GM12878 (cell line): ENCODE results near the gene HOXB3.

ENCODE experiments used
- CREB1 ChIP-seq: IDR thresholded peaks from 2 replicates; pipeline ENCODE4 v1.6.1; 2012; ENCODE audit warnings: low read depth, mild to moderate bottlenecking, inconsistent platforms
- GABPA ChIP-seq: IDR thresholded peaks from 2 replicates; pipeline ENCODE4 v1.6.1; 2014; ENCODE audit warnings: antibody characterized with exemption, low read depth, mild to moderate bottlenecking, inconsistent platforms
- MXI1 ChIP-seq: fragments of 150-350 bp; IDR thresholded peaks from 2 replicates; pipeline ENCODE4 v1.6.1; 2011; ENCODE audit warnings: low read depth, mild to moderate bottlenecking, inconsistent platforms, low read length, improper control_type of control experiment
- SMC3 ChIP-seq: IDR thresholded peaks from 2 replicates; pipeline ENCODE4 v1.6.1; 2011; ENCODE audit warnings: low read length, improper control_type of control experiment, borderline replicate concordance
- TF ChIP-seq, protein P1 (sequence below): fragments of 450-650 bp; formaldehyde crosslinking; IDR thresholded peaks from 2 replicates; pipeline ENCODE4 v1.4.0; 2022; ENCODE audit warnings: mild to moderate bottlenecking, moderate library complexity
- TF ChIP-seq, protein P2 (sequence below), 3 experiments: IDR thresholded peaks in 2 of 3; conservative IDR thresholded peaks in 1 of 3; 2 replicates each; pipeline ENCODE4 v1.5.1; 2011; ENCODE audit warnings: low read depth in 3 of 3, low read length in 3 of 3, mild to moderate bottlenecking in 3 of 3, control low read depth in 2 of 3, moderate library complexity in 2 of 3, inconsistent platforms in 1 of 3, mixed read lengths in 1 of 3; ENCODE audit not compliant: control insufficient read depth in 2 of 3, insufficient read depth in 1 of 3; ENCODE audit errors: extremely low read depth in 1 of 3
- TF ChIP-seq, protein P3 (sequence below): IDR thresholded peaks from 2 replicates; pipeline ENCODE4 v1.6.1; 2012; ENCODE audit warnings: low read depth, low read length, improper control_type of control experiment

DNA sequence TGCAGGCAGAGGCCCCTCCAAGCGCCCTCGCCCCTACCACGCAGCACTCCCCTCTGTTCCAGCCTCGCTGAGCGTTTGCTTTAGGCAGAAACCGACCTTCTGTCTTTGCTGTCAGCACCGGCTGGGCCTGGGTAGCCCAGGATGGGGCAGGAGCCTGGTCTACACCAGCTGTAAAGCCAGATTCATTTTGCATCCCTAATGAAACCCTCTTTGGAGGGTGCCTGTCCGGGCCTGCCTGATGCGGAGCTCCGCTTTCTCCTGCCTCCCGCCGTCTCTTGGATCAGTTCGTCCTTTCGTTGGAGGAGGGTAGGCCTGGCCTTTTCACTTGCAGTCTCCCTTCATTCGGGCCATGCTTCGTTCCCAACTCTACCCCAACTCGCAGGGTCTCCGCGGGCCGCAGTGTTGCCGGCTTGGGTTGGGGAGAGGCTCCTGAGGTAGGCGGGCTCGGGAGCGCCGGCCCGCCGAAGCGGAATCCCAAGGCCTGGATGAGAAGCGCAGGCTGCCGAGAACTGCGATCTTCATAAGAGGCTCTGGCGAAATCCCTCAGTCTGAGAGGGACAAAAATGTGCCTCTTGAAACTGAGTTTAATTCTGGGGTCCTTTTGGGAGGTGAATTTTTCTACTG lies 29.9 kb upstream of the HOXB3 start:
- TF ChIP-seq, protein P1, sequence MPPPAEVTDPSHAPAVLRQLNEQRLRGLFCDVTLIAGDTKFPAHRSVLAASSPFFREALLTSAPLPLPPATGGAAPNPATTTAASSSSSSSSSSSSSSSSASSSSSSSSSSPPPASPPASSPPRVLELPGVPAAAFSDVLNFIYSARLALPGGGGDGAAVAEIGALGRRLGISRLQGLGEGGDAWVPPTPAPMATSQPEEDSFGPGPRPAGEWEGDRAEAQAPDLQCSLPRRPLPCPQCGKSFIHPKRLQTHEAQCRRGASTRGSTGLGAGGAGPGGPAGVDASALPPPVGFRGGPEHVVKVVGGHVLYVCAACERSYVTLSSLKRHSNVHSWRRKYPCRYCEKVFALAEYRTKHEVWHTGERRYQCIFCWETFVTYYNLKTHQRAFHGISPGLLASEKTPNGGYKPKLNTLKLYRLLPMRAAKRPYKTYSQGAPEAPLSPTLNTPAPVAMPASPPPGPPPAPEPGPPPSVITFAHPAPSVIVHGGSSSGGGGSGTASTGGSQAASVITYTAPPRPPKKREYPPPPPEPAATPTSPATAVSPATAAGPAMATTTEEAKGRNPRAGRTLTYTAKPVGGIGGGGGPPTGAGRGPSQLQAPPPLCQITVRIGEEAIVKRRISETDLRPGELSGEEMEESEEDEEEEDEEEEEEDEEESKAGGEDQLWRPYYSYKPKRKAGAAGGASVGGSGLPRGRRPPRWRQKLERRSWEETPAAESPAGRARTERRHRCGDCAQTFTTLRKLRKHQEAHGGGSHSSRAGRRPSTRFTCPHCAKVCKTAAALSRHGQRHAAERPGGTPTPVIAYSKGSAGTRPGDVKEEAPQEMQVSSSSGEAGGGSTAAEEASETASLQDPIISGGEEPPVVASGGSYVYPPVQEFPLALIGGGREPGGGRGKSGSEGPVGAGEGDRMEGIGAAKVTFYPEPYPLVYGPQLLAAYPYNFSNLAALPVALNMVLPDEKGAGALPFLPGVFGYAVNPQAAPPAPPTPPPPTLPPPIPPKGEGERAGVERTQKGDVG (CRISPR knock-in tag), result no peak
- TF ChIP-seq, protein P2, sequence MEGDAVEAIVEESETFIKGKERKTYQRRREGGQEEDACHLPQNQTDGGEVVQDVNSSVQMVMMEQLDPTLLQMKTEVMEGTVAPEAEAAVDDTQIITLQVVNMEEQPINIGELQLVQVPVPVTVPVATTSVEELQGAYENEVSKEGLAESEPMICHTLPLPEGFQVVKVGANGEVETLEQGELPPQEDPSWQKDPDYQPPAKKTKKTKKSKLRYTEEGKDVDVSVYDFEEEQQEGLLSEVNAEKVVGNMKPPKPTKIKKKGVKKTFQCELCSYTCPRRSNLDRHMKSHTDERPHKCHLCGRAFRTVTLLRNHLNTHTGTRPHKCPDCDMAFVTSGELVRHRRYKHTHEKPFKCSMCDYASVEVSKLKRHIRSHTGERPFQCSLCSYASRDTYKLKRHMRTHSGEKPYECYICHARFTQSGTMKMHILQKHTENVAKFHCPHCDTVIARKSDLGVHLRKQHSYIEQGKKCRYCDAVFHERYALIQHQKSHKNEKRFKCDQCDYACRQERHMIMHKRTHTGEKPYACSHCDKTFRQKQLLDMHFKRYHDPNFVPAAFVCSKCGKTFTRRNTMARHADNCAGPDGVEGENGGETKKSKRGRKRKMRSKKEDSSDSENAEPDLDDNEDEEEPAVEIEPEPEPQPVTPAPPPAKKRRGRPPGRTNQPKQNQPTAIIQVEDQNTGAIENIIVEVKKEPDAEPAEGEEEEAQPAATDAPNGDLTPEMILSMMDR (IDR thresholded peaks at IDR 0.05 in 2 of 3, conservative IDR thresholded peaks at IDR 0.05 in 1 of 3; ENCODE audit: control insufficient read depth in 2 of 3, extremely low read depth in 1 of 3, insufficient read depth in 1 of 3, low read depth in 3 of 3, low read length in 3 of 3), result no peak
- TF ChIP-seq CREB1 (no peak), SMC3 (no peak), MXI1 (no peak), GABPA (no peak)
- TF ChIP-seq, protein P3, sequence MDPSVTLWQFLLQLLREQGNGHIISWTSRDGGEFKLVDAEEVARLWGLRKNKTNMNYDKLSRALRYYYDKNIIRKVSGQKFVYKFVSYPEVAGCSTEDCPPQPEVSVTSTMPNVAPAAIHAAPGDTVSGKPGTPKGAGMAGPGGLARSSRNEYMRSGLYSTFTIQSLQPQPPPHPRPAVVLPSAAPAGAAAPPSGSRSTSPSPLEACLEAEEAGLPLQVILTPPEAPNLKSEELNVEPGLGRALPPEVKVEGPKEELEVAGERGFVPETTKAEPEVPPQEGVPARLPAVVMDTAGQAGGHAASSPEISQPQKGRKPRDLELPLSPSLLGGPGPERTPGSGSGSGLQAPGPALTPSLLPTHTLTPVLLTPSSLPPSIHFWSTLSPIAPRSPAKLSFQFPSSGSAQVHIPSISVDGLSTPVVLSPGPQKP, result no peak
